HG03139 (cell line): ENCODE measurements around the gene UNC5B.
"Not testable (repeated sequence)": the region's sequence is repeated elsewhere in the genome, so short reads cannot be mapped to it uniquely, and the experiment has no call there.

ENCODE experiments used
- ATAC-seq: cut with Tn5 transposase; IDR thresholded peaks from one replicate; pipeline ENCODE4 v1.9.1; 2021; ENCODE audit not compliant: unreplicated experiment

The UNC5B gene

DNA sequence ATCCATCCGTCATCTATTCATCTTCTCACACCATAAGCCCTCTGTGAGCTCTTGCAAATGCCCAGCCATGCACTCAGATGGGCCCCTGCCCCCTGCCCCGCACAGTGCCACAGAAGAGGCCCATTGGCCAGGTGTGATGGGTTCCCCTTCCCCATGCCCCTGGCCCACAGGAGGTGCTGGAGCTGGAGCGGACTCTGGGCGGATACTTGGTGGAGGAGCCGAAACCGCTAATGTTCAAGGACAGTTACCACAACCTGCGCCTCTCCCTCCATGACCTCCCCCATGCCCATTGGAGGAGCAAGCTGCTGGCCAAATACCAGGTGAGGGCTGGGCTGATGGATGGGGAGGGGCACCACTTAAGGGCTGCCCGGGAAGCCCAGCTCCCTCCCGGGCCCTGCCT lies 83.3 kb downstream of the UNC5B start:
- no peak for ATAC-seq

DNA sequence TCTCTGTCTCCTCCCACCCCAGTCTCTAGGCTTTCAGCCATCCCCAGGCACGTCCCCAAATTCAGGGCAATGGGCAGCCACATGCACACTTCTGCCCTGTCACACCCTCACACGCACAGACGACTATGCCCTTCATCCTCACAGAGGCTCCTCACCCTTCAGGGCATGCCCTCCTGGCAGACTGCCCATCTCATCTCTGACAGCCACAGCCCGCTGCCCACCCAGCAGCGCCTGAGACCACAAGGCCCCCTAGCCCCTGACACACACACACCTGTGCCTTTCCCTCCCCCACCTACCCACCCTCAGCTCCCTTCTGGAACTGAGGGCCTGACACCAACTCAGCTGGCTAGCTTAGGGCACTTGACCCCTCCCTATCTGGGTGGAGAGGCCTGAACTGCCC lies 83.7 kb downstream of the UNC5B start:
- no peak for ATAC-seq

DNA sequence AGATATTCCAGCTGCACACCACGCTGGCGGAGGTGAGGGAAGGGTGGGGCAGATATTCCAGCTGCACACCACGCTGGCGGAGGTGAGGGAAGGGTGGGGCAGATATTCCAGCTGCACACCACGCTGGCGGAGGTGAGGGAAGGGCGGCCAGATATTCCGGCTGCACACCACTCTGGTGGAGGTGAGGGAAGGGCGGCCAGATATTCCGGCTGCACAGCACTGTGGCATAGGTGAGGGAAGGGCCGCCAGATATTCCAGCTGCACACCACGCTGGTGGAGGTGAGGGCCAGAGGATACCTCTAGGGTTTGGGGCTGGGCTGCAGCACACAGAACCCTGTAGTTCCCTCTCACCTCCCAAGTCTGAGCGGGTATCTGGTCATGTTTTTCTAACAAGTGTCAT lies 84.4 kb downstream of the UNC5B start:
- not testable (repeated sequence) for ATAC-seq

DNA sequence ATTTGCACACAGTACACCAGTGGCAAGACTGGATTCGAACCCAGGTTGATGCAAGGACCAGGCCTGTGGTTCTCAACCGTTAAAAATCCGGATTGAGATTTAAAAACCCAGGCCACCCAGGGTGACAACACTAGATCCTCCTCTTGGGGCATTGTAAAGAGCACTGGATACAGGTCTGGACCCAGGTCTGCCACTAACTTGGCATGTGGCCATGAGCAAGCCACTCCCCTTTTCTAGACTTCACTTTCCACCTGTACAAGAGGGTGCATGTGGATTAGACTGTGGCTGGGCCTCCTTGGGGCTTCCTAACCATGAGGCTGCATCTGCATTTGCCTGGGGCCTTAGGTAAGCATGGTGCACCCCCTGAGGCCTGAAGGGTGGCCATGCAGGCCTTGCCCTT lies 85.0 kb downstream of the UNC5B start:
- ATAC-seq = no peak

DNA sequence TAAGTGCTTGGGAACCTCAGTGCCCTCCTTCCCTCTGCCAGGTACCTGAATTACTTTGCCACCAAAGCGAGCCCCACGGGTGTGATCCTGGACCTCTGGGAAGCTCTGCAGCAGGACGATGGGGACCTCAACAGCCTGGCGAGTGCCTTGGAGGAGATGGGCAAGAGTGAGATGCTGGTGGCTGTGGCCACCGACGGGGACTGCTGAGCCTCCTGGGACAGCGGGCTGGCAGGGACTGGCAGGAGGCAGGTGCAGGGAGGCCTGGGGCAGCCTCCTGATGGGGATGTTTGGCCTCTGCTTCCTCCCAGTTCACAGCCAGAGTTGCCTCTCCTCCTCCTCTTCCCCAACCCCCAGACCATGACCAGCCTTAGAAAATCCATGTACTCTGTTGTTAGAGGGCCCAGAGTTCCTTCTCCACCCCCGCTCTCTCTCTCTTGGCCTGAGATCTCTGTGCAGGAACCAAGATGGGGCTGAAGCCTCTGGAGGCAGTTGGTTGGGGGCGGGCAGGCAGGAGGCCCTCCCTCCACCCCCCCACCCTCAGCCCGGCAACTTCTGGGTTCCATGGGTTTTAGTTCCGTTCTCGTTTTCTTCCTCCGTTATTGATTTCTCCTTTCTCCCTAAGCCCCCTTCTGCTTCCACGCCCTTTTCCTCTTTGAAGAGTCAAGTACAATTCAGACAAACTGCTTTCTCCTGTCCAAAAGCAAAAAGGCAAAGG lies 86.9 kb downstream of the UNC5B start:
- no peak for ATAC-seq

DNA sequence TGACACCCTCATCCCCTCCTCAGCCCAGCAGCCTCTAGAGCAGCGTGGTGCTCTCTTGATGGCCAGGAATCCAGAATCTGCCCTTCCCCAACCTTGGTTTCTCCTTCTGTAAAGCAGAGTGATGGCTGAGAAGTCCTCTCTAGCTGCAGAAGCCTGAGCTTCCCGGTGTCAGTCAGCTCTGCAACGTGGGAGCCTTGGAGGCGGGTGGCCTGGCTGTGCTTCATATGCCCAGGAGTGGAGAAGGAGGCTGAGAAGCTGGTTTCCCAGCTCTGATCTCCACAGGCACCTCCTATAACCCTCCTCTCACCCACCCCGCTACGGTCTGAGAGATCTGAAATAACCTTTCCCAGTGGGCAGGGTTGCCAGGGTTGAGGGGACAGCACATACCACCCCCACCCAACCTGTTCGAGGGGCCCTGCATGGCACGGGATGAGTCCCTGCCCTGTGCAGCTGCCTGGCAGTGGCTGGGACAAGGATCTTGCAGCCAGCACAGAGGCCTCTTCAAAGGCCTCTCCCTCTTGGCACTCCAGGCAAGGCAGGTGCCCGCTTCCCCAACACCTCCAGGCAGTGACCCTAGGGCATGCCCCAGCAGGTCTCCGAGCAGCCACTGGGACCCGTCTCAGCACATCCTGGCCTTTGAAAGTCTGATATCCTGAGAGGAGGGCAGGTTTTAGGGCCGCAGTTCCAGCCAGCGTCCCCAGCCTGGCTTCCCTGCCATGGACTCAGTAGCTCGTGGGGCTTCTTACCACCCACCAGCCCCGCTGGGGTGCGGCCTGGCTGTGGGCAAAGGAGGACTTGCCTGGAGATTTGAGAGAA lies 88.4 kb downstream of the UNC5B start:
- ATAC-seq = no peak

DNA sequence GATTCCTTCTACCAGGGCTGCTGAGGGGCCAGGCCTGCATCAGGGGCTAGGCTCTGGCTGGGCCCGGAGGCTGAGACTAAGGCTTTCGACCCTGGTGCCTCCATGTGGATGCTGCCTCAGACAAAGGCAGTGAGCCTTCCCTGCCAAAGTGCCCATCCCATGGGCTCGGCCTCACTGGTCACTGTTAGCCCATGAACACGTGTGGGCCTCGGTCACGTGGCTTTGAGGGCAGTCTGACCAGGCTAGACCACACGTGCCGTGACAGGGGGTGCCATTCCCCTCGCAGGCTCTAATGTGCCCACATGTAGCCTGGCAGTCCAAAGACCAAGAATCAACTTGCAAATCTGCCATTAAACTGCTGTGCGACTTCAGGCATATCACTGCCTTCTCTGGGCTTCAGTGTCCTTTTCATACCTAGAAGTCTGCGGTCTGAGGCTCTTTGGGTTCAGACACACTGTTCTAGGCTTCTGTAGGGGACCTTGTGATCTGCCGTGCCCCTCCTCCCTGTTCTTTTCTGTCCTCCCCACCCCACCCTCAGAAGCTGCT lies 89.1 kb downstream of the UNC5B start:
- no peak for ATAC-seq

DNA sequence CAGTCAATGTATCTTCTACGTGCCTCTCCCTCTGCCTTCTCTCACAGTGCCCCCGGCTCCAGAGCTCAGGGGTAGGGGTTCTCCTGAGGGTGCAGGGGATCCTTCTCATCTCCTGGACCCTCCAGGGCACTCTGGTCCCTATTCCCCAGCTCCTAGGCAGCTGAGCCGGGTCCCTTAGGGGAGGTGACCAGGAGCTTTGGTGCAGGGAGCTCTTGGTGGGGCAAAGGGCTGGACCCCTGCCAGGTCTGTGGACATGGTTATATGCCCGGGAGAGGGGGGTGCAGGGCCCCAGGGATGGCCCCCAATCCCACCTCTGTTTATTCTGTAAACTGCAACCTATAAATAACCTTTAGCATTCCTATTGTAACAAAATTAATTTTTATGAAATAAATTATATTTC lies 90.1 kb downstream of the UNC5B start:
- ATAC-seq = no peak

DNA sequence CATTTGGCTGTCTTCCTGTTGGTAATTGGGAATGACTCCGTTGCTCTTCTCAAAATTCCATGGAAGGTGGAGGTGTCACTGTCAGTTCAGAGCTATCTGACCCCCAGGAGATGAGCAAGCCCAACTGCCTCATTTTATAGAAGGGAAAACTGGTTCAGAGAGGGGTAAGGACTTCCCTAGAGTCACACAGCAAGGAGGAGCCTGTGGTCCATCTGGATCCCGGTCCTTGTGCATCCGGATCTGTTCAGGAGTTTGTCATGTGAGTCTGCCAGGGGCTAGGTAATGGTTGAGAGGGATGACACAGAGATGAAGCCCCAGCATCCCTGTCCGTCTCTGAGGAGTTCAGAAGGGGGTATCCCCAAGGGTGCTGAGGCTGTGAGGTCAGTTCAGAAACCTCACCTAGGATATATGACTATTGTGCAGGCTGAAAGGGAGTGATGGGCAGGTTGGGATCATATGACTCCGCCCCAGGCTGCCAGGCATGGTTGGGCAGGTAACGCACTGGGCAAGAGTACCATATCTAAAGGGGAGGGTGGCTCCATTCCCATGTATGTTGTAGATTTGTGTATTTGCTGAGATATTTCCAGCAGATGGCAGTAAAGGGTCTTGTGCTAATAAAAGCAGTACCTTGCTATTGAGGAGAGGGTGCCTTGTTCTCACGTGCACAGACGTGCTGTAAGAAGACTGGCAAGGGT lies 90.7 kb downstream of the UNC5B start:
- ATAC-seq = no peak

DNA sequence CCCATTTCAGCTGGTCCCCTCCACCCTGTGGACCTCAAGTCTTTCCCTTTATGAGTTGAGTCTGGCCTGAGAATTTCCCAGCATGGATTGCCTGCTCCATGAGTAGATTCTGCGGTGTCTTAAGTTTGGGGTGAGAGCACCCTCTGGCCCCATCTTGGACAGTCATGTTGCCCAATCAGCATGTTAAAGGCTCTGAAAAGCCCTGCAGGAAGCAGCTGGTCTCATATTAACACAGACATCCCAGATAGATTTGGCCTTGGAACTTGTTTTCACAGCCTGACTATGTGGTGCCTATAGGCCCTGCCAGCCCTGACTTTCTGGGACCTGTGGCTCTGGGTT lies 91.2 kb downstream of the UNC5B start:
- no peak for ATAC-seq

DNA sequence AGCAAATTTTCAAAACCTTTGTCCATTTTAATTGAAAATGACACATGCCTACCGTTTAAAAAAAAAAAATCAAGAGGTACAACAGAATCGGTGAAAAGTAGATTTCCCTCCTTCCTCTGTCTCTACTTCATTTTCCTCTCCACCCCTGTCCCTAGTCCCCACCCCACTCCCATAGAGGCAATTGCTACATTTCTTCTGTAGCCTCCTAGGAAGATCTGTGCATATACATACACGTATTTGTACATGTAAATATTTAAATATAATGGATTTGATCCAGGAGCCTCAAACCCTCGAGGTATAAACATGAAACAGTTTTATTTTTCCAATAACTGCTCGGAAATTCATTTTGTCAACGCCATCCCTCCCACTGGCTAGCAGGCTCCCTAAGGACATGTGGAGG lies 92.5 kb downstream of the UNC5B start:
- ATAC-seq = no peak

DNA sequence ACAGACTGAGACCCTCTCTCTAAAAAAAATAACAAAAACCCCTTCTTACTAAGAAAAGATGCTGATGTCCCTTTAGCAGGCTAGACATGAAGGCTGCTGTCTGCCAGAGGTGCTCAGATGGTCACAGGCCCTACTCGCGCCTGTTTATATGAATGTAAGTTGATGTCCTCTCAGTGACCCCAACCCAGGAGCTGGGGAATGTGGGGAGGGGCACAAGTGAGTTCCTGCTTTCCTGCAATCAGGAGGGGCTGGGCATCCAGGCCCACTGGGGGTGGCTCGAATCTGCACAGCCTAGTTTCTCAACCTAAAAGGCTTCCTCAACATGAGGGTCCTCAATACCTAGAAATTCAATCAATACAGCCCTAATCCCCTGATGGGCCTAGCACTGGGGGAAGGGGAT lies 94.6 kb downstream of the UNC5B start:
- no peak for ATAC-seq

DNA sequence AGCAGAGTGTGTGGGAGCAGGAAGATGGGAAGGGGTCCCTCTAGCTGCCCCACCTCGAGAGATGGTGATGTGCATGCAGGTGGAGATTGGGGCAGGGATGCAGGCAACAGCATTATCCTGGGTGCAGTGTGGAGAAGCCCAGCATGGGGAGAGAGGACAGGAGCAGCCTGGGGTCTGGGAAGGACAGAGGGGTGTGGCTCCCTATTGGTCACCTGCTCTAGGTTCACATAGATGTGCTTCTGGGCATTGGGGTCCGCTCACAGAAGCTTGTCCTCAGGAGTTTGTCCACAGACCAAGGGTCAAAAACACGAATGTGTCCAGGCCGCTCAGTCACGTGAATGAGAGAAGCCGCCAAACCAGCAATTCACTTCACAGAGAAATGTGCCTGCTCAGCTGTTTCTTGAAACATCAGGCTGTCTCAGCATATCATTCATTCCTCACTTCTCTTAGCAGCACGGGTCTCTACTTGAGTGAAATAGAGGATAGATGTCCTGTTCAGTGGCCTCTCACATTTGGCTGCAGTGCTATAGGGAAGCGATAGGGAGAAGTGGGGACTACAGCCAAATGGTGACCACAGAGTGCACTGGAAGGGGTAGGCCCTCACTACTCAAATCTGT lies 95.2 kb downstream of the UNC5B start:
- no peak for ATAC-seq

DNA sequence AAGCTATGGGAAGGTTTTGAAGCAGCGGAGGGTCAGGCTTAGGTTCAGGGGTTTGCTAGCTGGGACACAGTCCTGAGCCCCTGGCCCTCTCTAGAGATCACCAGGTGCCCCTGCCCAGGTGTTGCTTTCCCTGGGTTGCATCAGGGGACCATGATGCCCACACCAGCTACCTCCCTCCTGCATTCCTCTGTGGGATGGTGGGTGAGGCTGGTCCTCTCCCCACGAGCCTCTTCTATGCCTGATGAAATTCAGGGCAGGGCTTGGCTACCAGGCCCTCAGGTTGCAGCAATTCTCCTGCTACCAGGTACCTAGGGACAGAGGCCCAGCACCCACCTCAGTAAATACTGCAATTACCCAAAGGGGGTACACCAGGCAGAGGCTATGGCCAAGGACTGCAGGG lies 95.9 kb downstream of the UNC5B start:
- ATAC-seq = no peak

DNA sequence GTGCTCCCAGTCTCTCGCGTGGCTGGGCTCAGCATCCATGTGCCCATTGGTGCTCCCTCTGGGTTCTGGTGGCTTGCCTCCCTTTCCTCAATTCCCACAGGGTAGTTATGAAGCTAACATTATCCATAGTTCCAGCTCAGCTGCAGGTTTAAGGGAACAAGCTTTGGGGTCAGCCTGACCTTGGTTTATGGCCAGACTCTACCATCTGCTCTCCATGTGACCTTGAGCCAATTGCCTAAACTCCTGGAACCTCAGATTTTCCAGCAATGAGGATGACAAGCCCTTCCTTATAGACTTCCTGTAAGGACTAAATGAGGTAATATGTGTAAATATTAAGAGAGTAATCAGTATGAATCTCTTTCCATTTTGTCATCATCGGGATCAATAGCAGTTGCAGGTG lies 96.6 kb downstream of the UNC5B start:
- no peak for ATAC-seq

DNA sequence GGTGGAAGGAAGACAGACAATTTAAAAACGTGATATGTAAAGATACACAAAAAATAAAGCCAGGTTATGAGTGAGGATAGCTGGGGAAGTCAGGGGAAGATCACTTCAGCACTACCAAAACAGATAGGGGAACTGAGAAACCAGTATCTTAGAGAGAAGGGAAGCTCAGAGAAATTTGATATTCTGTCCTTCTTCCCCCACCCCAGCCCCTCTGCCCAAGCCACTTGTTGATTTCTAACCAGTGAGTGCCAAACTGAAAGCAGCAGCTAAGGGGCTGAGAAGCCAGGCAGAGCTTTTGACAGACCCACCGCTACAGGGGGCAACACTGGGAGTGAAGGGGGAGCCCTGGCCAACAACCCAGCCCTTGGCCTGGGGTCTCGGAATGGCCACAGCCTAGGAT lies 97.5 kb downstream of the UNC5B start:
- ATAC-seq = no peak

DNA sequence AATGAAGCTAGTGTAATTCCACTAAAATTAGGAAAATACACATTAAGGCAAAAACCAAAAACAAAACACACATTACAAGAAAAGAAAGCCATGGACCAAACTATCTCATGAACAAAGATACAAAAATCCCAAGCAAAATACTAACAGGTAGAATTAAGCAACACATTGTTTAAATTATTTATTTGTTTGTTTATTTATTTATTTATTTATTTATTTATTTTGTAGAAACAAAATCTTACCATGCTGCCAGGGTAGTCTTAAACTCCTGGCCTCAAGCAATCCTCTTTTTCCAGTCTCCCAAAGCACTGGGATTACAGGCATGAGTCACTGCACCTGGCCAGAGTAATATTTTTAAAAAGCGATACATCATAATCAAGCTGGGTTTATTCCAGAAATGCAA lies 99.8 kb downstream of the UNC5B start:
- ATAC-seq = no peak

DNA sequence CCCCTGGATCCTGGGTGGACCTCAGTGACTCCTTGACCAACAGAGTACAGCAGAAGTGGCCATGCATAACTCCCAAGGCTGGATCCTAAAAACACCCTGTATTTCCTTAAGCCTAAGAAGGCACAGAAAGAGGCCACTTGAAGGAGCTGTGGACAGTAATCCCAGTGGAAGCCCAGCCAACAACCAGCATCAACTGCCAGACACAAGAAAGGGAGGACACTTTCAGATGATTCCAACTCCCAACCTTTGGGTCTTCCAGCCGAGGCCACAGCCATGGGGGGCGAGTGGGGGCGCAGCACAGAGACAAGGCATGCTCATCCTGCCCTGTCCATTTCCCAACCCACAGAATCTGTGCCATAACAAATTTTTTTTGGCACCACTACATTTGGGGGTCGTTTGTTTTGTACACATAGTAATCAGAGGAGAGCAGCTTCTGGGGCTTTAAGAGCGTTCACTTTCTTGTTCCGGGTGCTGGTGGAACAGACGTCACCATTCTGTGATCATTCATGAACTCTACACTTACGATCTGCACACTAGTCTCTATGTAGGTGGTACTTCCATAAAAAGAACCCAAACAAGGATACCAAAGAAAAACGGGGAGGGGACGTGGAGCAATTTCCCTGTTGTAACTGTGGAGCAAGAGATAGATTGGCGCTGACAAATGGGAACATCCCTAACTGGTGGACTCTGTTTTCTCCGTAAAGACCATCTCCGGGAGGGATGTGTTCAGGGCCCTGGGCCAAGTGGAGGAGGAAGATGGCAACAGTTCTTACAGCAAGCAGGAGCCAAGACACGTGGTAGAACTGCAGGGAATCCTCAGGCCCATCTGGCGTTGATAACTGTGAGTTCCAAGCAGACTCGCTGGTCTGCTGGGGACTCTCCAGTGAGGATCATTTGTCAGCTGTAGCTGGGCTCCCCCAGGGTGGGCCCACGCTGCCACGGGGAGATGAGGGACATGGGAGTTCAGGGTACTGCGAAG lies 100.7 kb downstream of the UNC5B start:
- no peak for ATAC-seq

DNA sequence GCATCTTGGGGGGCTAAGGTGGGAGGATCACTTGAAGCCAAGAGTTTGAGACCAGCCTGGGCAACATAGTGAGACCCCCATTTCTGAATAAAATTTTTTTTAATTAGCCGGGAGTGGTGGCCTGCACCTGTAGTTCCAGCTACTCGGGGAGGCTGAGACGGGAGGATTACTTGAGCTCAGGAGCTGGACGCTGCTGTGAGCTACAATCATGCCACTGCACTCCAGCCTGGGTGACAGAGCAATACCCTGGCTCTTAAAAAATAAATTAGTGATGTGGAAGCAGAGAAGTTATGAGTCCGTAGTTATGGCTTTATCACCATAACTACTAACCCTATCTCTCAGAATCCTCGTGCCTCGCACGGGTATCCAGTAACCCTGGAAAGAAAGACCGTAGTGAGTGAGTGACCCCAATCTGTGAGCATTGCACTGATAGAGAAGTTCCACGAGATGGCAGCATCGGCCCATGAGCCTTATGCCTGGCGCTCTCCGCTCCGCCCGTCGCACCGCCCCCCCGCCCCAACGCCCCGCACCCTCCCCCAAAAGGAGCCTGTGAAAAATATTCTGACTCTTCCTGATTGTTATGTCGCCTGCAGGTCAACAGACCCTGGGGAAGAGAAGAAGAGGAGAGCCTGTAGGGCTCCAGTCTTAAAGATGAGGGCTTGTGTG lies 101.8 kb downstream of the UNC5B start:
- no peak for ATAC-seq
